Measurements from ENCODE around the gene IKBIP.

The IKBIP gene

DNA sequence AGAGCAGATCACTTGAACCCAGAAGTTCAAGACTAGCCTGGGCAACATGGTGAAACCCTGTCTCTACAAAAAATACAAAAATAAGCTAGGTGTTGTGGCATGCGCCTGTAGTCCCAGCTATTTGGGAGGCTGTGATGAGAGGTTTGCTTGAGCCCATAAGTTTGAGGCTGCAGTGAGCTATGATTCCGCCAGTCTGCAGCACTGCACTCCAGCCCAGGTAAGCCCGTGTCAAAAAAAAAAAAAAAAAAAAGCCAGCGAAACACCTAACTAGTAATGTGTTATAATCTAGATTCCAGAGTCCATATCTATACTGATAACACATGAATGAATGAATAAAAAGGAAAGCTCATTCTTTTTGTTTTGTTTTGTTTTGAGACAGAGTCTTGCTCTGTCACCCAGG lies 69.6 kb downstream of the IKBIP start:
- no peak for DNase-seq (ENCODE audit: low read depth)

Measured in HS-5 (cell line).